SK-N-MC (cell line): ENCODE results near the gene ATP8B1.

Source experiments
- DNase-seq: peaks from one replicate; pipeline ENCODE4 v3.0.0-alpha.2; 2011; ENCODE audit warnings: low read depth, low spot score
- H3K27ac ChIP-seq: fragments of 200-600 bp; sonication (generic); 2 replicates; pipeline ENCODE4 v1.5.1; 2016; ENCODE audit warnings: mixed run types
- H3K36me3 ChIP-seq: fragments of 200-600 bp; sonication (generic); 2 replicates; pipeline ENCODE4 v1.6.1; 2017; ENCODE audit warnings: antibody characterized with exemption, low read length, mixed read lengths; ENCODE audit not compliant: insufficient read depth
- H3K4me3 ChIP-seq: fragments of 200-600 bp; sonication (generic); 2 replicates; pipeline ENCODE4 v1.5.1; 2016
- H3K9ac ChIP-seq: fragments of 200-600 bp; sonication (generic); 2 replicates; pipeline ENCODE4 v1.8.0; 2017; ENCODE audit warnings: mixed run types, mixed read lengths; ENCODE audit not compliant: insufficient read length
- H3K9me3 ChIP-seq: fragments of 200-600 bp; sonication (generic); 2 replicates; pipeline ENCODE4 v1.6.1; 2017; ENCODE audit warnings: low read depth, mild to moderate bottlenecking, antibody characterized with exemption, low read length, moderate library complexity, mixed read lengths
- EZH2 ChIP-seq: fragments of 200-600 bp; sonication (generic); IDR thresholded peaks from one replicate; pipeline ENCODE4 v1.6.1; 2017; ENCODE audit warnings: antibody characterized with exemption
- FOXP2 ChIP-seq: optimal IDR thresholded peaks from 2 replicates; pipeline ENCODE3; 2011; ENCODE audit warnings: mild to moderate bottlenecking, moderate library complexity; ENCODE audit not compliant: insufficient read depth; ENCODE audit errors: extremely low read length, control extremely low read depth
- POLR2AphosphoS5 ChIP-seq: IDR thresholded peaks from 2 replicates; pipeline ENCODE4 v1.6.1; 2012; ENCODE audit warnings: mild to moderate bottlenecking, low read depth, low read length, borderline replicate concordance

ATP8B1 gene

DNA sequence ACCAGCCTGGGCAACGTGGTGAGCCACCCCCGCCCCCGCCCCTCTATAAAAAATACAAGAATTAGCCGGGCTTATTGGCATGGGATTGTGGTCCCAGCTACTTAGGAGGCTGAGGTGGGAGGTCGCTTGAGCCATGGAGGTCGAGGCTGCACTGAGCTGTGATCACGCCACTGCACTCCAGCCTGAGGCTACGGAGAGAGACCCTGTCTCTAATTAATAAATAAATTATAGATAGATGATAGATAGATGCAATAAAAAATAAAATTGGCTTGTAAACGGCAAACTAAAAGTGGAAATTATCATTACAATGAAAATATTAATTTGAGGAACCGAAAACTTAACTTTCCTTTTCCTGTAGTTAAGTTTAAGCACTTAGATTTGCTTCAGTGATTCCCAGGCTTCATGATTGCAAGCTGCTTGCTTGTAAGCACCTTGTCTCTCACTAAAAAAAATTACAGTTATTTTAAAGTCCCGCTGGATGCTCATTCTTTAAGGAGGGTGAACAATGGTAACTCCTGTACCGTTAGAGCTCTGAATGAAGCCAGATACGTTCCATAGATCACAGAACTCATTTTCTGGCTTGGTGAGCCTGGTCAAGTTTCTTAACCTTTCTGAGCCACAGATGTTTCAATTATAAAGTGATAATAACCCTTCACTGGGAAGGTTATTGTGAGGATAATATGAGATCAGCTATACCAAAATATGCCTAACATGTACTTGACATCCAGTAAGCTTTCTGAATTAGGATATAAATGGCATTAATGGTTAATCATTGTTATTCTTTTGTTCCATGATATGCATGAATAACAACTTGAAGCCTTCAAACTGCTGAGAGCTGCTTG is 172.1 kb downstream of the ATP8B1 start:
- TF ChIP-seq FOXP2 (no peak), POLR2AphosphoS5 (no peak), EZH2 (no peak)
- Histone ChIP-seq H3K27ac (peak overlapping the region; percentile 42; the same call in 1 of the 2 replicates), H3K9ac (peak overlapping the region; percentile 77), H3K9me3 (no peaks in the 10 kb centered on the region), H3K4me3 (peak overlapping the region; percentile 90), H3K36me3 (no peaks in the 10 kb centered on the region)
- no peak for DNase-seq

DNA sequence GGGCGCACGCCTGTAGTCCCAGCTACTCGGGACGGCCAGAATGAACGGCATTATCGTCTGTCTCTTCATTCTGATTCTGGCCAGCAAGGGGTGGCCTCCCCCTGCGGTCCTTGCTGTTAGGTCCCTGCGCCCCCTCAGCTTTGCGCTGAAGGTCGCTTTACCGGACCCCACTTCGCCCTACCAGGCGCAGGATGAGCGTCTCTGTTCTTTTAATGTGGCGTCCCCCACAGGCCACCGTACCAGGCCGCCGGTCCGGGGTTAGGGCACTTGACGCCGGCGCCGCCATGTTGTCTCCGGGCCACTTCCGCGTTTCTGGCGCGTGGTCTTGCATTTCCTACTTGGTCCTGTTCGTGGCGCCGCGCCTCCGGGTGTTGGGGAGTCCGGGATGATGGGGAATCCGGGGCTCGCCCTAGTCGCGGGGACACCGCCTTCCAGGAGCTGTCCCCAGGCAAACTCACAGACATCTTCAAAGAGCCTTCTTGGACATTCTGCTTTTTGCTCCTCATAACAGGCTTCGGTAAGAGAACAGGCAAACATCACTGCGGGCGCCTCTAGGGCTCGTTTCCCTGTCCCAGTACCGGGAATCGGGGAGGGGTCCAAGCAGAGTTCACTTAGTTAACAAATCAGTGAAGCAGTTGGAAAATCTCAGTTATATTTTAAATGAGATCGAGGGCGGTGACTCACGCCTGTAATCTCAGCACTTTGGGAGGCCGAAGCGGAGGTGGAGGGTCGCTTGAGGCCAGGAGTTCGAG is 172.9 kb downstream of the ATP8B1 start:
- Histone ChIP-seq H3K36me3 (no peaks in the 10 kb centered on the region), H3K9ac (peak overlapping the region; percentile 77), H3K4me3 (peak overlapping the region; percentile 90), H3K27ac (peak overlapping the region; percentile 36; the same call in 1 of the 2 replicates), H3K9me3 (no peaks in the 10 kb centered on the region)
- TF ChIP-seq POLR2AphosphoS5 (peak; percentile 54; the same call in 1 of the 2 replicates), FOXP2 (no peak), EZH2 (no peak)
- DNase-seq: no peak

DNA sequence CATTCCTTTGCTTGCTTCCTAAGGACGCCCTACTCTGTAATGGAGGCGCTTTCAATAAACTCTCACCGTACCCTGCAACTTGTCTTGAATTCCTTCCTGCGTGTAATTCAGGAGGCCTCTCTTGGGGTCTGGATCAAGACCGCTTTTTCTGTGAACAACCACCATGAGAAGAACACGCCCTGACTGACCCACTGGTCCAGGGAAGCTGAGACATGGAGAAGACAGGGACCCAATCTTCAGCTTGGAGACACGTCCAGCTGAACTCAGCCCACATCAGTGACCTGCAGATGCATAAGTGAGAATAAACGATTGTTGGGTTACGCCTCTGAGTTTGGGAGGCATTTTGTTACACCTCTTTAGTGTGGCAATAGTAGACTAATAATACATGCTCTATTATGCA is 173.7 kb downstream of the ATP8B1 start:
- Histone ChIP-seq H3K36me3 (no peaks in the 10 kb centered on the region), H3K27ac (no peak overlapping the region), H3K9me3 (no peaks in the 10 kb centered on the region), H3K9ac (no peak overlapping the region), H3K4me3 (peak overlapping the region; percentile 90; the same call in 1 of the 2 replicates)
- no peak for DNase-seq
- TF ChIP-seq FOXP2 (no peak), POLR2AphosphoS5 (no peak), EZH2 (no peak)

DNA sequence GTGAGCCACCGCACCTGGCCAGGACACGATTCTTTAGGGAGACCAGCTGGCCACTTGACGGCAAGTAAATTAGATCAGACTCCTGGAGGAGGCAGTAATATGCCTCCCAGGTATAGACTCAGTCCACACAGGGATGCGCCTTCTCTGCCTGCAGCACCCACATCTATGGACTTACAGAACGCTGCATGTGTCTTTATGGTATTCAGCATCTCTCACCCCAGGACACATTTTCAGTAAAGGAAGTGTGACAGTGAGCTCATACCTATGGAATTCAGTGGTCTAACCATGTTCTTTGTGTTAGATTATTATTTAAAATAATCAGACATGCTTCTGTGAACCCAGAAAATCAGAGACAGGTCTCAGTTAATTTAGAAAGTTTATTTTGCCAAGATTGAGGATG is 175.6 kb downstream of the ATP8B1 start:
- no peak overlapping the region for H3K27ac ChIP-seq
- H3K9ac ChIP-seq: no peak overlapping the region
- no peaks in the 10 kb centered on the region for H3K9me3 ChIP-seq
- no peak overlapping the region for H3K4me3 ChIP-seq
- DNase-seq: no peak
- H3K36me3 ChIP-seq: no peaks in the 10 kb centered on the region
- no peak for TF ChIP-seq FOXP2
- no peak for TF ChIP-seq EZH2
- no peak for TF ChIP-seq POLR2AphosphoS5

DNA sequence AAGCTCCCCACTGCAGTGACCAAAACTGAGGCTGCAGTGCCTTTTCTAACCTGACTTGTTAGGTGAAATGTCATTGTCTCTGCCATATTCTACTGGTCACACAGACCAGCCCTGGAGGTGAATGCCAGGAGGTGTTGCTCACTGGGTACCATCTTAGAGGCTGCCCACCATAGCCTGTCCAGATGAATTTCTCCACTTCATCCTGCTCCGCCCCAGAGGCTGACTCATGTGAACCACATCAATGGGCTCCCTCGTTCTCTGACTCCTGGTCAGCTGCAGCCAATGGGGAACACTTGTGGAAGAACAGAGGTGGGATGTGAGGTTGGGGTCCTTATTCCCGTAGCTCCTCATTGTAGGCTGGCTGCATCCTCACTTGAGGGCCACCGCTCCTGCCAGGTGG is 178.1 kb downstream of the ATP8B1 start:
- no peak overlapping the region for H3K4me3 ChIP-seq
- H3K36me3 ChIP-seq: peaks cover 5% of the 10 kb centered on the region
- DNase-seq: no peak
- H3K9ac ChIP-seq: no peak overlapping the region
- H3K27ac ChIP-seq: no peak overlapping the region
- TF ChIP-seq POLR2AphosphoS5: no peak
- no peak for TF ChIP-seq FOXP2
- no peak for TF ChIP-seq EZH2
- H3K9me3 ChIP-seq: no peaks in the 10 kb centered on the region

DNA sequence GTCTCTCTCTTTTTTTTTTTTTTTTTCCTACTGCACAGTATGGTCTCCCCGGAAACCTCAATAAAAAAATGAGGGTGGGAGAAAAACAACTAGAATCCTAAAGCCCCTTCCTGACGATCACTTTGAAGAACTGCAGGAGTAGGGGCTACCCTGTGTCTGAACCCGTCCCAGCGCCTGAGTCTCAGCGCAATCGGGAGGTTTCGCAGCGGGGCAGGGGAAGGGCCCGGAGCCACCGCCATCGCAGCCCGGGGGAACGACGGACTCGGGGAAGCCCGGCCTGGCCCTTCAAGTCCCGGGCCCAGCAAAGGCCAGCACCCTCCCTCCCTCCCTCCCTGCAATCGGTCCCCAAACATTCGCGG is 181.9 kb downstream of the ATP8B1 start:
- no peaks in the 10 kb centered on the region for H3K9me3 ChIP-seq
- peak overlapping the region; percentile 87 for H3K9ac ChIP-seq
- H3K27ac ChIP-seq: 0 out of 2 replicates have a peak overlapping the region, but pooled peaks have one; percentile 64
- TF ChIP-seq POLR2AphosphoS5 (no peak), FOXP2 (no peak), EZH2 (no peak)
- peak overlapping the region; percentile 72 for H3K4me3 ChIP-seq
- H3K36me3 ChIP-seq: peaks cover 31% of the 10 kb centered on the region
- DNase-seq: no peak

DNA sequence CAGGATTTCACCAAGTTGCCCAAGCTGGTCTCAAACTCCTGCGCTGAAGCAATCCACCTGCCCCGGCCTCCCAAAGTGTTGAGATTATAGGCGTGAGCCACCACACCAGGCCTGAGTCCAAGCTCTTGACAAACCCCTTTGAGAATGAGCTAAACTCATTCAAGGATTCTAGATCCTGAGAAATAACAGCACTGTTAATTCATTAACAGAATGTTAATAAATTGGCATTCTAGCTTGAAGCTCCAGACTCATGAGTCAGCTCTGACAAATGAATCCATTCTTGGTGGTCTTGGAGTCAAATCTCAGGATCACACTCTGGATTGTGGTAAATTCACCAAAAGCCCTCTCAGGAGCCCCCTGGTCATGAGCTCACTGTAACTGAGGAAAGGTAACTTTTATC is 183.2 kb downstream of the ATP8B1 start:
- H3K36me3 ChIP-seq: peaks cover 39% of the 10 kb centered on the region
- no peak for DNase-seq
- H3K9ac ChIP-seq: peak overlapping the region; percentile 87
- no peak for TF ChIP-seq EZH2
- TF ChIP-seq POLR2AphosphoS5: no peak
- TF ChIP-seq FOXP2: no peak
- H3K27ac ChIP-seq: no peak overlapping the region
- no peaks in the 10 kb centered on the region for H3K9me3 ChIP-seq
- peak overlapping the region; percentile 72 for H3K4me3 ChIP-seq

DNA sequence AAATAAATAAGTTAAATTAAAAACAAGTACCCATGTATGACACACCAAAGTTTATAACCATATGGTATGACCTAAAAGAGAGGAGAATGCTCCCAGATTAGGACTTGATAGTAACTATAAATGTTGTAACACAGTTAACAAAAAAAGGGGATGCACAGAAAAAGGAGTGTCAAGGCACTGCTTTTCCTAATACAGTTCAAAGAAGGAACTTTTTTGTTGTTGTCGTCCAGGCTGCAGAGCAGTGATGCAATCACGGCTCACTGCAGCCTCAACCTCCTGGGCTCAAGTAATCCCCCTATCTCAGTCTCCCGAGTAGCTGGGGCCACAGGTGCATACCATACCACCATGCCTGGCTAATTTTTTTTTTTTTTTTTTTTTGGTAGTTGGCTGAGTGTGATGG is 184.2 kb downstream of the ATP8B1 start:
- Histone ChIP-seq H3K9me3 (no peaks in the 10 kb centered on the region), H3K36me3 (peaks cover 46% of the 10 kb centered on the region), H3K9ac (no peak overlapping the region), H3K4me3 (no peak overlapping the region), H3K27ac (no peak overlapping the region)
- TF ChIP-seq POLR2AphosphoS5: no peak
- no peak for TF ChIP-seq EZH2
- no peak for TF ChIP-seq FOXP2
- DNase-seq: no peak
